HEK293T (cell line): ENCODE measurements around the gene ASAP2.

Experiments
- ARNT ChIP-seq: fragments of 450-650 bp; IDR thresholded peaks from 2 replicates; pipeline ENCODE4 v1.6.1; 2017; ENCODE audit warnings: mild to moderate bottlenecking
- BHLHE40 ChIP-seq: fragments of 450-650 bp; IDR thresholded peaks from 2 replicates; pipeline ENCODE4 v1.6.1; 2016; ENCODE audit warnings: mild to moderate bottlenecking, moderate library complexity, borderline replicate concordance
- ELF4 ChIP-seq: fragments of 450-650 bp; IDR thresholded peaks from 2 replicates; pipeline ENCODE4 v1.6.1; 2017; ENCODE audit warnings: antibody characterized with exemption
- FOXK2 ChIP-seq: fragments of 450-650 bp; IDR thresholded peaks from 2 replicates; pipeline ENCODE4 v1.6.1; 2016; ENCODE audit warnings: mild to moderate bottlenecking
- FOXM1 ChIP-seq: fragments of 450-650 bp; IDR thresholded peaks from 2 replicates; pipeline ENCODE4 v1.6.1; 2017; ENCODE audit warnings: mild to moderate bottlenecking, borderline replicate concordance
- HDGF ChIP-seq: fragments of 450-650 bp; IDR thresholded peaks from 2 replicates; pipeline ENCODE4 v1.6.1; 2017; ENCODE audit warnings: antibody characterized with exemption, borderline replicate concordance
- LEF1 ChIP-seq: fragments of 450-650 bp; IDR thresholded peaks from 2 replicates; pipeline ENCODE4 v1.6.1; 2017; ENCODE audit warnings: mild to moderate bottlenecking, borderline replicate concordance
- NFRKB ChIP-seq: fragments of 450-650 bp; IDR thresholded peaks from 2 replicates; pipeline ENCODE4 v1.6.1; 2016; ENCODE audit warnings: mild to moderate bottlenecking, moderate library complexity
- SP1 ChIP-seq: fragments of 450-650 bp; IDR thresholded peaks from 2 replicates; pipeline ENCODE4 v1.6.1; 2017
- SUZ12 ChIP-seq: fragments of 450-650 bp; IDR thresholded peaks from 2 replicates; pipeline ENCODE4 v1.6.1; 2016; ENCODE audit warnings: mild to moderate bottlenecking

DNA sequence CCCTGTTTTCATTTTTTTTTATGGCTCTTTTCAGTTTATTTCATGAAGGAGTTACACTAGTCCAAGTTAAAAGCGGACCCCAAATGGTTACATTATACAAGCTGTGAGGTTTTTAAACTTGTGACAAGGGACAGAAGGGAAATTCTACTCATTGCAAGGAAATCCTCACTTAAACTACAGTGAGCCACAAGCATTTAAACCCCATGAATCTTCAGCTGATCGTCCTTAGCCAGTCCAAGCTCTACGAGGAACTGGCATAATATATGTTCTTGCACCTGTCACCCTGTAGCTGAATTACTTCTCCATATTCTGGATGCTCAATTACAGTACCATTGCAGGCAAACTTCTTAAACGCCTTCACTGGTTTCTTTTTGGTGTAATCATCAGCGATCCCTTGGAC, 64.5 kb downstream of the ASAP2 start:
- TF ChIP-seq LEF1 (no peak), SUZ12 (no peak), BHLHE40 (no peak), SP1 (no peak), FOXM1 (no peak), NFRKB (no peak), ELF4 (no peak), ARNT (no peak), FOXK2 (no peak), HDGF (no peak)
